NCI-H2227 (cell line): ENCODE measurements around the gene APBB3.

Source experiments
- DNase-seq: peaks from one replicate; lab custom pipeline; 2025; ENCODE audit not compliant: unreplicated experiment; lab: John Stamatoyannopoulos, UW

Gene APBB3

DNA sequence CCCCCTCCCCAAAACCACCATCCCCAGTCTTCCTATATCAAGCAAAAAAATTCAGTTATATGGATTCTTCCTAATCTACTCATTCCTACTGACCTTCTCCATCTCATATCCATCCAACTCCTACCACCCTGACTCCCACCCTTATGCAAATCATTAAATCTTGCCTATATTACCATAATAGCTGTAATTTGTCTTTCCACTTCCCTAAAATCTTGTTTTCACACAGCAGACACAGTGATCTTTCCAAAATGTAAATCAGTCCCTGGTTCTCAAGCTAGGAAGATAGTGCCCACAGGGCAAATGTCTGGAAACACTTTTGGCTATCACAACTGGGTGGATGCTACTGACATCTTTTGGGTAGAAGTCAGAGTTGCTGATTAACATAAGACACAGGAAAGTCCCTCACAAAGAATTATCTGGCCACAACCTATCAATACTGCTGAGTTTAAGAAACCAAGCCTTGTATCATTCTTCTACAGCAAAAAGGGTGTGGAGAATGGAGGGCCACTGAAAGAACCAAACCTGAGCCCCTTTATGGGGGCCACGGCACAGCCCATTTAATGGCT lies 8.6 kb downstream of the APBB3 start:
- no peak for DNase-seq

DNA sequence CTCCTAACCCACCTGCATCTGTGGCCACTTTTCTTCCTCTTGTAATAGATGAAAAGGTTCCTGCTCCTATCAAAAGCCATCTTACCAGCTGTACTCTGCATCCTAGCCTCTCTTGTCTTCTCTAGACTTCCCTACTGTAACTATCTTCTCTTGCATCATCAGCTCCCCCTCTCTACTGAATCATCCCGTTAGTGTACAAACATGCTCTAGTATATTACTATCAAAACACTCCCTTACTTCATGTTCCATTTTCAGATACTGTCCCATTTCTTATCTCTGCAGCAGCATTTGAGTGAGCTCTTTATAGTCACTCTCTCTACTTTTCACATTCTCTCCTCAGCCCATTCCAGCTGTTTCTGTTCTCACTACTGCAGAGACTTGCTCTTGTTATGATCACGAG lies 9.9 kb downstream of the APBB3 start:
- DNase-seq = no peak

DNA sequence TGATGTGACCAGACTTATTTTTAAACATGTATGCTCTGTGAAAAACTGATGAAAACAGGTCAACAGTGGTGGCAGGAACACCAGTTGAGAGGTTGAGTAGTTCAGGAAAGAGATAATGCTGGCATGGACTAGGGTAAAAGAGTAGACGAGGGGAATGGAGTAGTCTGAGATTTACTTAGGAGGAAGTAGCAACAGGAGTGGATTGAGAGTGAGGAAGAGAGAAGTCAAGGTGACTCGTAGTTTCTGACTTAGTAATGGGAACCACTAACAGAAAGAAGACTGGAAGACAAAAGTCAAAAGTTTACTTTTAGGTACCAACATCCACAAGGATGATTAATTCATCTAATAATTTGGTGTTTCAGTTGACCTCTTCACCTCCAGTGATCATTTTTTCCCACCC lies 10.7 kb downstream of the APBB3 start:
- DNase-seq = no peak

DNA sequence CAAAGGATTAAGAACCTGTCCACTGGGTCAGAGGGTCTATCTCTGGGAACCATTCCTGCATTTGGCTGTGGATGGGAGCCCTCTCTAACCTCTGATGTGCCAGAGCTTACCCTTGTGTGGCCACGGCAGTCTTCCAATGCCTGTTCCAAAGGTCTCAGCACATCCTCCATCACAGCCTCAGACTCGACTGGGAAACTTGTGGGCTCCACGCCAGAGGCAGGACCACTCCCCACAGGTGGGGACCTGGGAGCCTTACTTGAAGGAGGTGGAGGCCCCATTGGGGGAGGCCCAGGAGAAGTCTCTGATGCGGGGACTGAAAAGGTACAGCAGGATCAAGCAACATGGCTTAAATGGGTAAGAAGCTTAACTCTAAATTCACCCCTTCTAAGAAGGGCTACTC lies 12.5 kb downstream of the APBB3 start:
- no peak for DNase-seq

DNA sequence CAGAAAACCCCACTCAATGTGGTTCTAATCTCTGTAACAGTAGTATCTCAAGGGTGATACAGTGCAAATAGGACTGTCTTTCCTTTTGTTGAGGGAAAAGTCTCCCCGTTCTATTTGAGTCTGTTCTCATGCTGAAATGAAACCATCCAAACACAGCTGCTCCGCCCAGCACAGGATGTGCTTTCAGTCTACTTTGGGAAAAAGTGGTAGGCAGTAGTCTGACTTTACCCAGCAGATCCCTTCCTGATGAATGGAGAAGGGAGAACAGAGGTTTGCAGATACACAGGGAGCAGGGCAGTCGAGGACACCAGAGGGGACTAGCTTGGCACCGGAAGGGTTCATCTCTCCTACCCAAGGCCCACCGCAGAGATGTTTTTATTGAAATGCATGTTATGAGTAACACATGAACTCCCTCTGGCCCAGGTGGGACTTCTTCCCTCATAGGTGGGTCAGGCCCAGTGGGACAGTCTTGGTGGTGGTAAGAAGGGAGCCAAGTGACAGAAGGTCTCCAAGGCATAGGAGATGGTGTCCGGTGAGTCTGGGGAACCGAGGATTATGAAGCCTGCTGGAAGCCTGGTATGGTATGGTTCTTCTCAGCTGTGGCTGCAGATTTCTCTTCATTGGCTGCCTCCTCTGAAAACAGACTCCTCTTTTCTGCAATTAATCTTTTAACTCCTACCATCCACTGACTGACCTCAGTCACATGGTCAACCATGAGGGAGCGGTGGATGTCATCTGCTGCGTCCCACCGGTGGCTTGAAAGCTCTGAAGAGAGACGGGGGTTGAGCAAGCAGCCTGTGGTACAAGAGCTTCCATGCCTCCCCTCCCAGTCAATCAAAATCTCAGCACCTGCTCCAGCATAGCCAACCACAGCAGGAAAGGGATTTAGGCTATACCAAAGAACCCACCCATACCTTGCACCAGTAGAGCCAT lies 14.0 kb downstream of the APBB3 start:
- no peak for DNase-seq

DNA sequence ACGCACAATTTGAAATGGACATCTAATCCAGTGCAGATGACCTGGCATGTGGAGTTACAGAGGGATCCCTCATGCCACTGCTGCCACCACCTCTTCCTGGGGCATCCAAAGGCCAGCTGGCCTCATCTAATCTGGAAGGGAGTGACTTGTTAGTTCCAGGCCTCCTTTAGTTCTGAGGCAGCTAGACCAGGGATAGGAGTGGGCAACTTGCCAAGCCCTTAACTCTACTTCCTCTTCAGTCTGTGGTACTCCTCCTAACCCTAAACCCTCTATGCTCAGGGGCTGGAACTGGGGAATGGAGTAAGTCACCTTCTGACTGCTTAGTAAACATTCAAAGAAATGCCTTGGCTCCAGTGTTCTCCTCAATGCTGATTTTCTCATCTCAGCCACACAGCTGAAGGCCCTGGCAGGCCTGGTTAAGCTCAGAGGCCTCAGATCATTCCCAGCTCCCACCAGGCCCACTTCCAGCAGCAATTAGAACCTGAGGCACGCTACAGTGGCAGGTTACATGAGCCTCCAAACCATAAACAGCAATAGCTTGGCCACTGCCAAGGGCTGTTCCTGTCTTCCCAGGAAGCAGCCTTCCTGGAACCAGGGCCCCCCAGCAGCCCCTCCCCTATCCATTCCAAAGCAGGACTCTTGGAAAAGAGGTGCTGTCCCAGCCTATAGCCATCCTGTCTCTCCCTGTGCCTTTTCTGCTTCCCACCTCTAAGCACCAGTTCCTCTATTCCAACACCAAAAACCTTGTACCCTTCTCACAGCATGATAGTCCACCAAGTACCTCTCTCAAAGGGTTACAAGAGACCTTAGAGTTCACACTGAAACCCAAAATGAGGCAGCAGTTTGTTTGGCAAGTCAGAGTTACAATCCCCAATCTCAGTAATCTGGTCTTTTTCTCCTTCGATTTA lies 14.9 kb downstream of the APBB3 start:
- DNase-seq = no peak

DNA sequence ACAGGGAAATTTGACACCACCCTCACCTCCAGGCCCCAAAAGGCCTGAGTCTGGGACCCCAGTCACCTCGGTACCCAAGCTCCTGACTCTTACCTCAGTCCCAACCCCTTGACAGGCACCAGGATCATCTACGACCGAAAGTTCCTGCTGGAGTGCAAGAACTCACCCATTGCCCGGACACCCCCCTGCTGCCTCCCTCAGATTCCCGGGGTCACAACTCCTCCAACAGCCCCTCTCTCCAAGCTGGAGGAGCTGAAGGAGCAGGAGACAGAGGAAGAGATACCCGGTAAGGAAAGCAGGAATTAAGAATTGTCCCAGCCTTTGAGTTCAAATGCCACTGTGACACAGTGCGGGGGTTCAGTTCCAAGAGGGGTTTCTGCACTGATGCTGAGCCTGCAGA lies 15.6 kb downstream of the APBB3 start:
- DNase-seq = no peak

DNA sequence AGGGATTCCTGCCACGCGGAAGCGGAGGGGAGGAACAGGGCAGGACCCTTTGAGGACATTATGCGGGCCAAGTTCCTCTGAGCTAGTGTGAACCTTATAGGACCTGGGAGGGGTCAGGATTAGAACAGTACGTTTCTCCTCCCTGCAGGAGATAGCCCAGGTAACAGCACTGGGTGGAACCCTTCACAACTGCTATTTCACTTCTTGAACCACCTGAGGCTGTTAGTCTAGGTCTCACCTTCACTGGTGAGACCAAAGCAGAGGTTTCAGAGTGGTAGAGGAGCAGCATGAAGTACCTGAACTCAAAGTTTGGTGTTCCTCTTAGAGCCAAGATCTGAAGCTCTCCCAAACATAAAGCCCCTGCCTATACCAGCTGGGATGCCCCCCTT lies 16.1 kb downstream of the APBB3 start:
- no peak for DNase-seq

DNA sequence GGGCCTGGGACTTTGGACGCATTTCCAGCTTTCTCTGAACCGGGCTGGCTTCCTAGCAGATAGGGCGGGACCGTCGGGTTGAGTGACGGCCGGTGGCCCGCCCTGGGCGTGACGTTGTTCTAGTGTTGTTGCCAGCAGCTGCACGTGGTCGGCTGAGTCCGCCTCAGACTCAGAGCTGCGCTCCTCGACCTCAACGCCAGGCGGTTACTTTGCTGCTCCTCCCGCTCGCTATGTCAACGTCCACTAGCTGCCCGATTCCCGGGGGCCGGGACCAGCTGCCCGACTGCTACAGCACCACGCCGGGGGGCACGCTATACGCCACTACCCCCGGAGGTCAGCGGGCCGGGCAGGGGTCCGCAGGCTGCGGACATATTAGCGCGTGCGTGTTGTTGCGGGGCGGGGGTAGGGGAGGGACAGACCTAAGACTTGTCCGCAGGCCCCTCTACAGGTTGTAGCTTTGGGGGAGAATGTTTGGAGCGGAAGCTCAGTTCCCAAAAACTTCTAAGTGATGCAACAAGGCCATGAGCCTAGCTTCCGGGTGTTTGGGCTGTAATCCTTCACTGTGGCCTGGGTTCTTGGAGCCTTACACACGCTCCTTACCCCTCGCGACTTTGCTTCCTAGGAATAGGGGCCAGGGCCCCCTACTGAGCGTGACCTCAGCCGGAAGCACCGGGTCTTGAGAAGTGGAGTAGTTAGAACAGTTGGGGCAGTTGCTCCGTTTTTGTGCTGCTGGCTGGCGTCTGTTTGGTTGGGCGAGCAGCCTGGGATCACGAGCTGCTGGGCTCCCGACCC lies 16.7 kb downstream of the APBB3 start, which contains the start of gene EIF4EBP3:
EIF4EBP3 (plus strand) TSS at position 155 of the 792 bp plus-strand sequence; CDS start at position 231, 76 bp downstream.
- DNase-seq = peak; percentile 90

DNA sequence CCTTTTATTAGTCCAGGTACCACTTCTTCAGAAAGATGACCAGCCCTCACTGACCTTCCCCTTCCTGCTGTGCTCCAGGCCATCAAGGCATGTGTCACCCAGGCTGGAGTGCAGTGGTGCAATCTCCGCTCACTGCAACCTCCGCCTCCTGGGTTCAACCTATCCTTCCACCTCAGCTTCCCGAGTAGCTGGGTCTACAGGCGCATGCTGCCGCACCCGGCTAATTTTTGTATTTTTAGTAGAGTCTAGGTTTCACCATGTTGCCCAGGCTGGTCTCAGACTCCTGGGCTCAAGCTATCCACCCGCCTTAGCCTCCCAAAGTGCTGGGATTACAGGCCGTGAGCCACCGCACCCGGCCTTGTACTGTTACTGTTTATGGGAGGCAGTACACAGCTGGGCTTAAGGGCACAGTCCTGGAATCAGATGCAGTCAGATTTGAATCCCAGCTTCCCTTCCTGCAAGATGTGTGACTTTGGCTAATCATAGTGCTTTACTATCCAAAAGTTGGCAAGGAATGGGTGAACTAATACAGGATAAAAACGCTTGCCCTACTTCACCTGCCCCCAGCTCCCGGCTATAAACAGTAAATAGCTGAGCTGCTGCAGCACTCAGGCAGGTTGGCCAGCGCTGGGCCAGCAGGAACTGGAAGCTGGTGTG lies 17.4 kb downstream of the APBB3 start:
- no peak for DNase-seq

DNA sequence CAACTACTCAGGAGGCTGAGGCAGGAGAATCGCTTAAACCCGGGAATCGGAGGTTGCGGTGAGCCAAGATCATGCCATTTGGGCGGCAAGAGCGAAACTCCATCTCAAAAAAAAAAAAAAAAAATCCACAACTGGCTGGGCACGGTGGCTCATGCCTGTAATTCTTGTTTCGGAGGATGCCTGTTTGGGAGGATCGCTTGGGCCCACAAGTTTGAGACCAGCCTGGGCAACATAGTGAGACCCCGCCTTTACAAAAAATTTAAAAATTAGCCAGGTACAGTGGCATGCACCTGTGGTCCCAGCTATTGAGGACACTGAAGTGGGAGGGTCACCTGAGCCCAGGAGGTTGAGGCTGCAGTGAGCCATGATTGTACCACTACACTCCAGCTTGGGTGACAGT lies 18.8 kb downstream of the APBB3 start:
- DNase-seq = no peak

DNA sequence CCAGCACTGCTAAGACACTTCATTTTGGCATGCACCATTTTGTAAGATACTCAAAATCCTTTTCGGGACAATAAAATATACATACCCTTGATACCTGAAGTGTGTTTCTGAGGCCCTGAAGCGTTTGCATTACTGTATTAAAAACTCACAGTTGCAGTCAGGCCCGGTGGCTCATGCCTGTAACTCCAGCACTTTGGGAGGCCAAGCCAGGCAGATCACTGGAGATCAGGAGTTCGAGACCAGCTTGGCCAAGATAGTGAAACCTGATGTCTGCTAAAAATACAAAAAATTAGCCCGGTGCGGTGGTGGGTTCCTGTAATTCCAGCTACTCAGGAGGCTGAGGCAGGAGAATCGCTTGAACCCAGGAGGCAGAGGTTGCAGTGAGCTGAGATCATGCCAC lies 19.4 kb downstream of the APBB3 start:
- DNase-seq = no peak

DNA sequence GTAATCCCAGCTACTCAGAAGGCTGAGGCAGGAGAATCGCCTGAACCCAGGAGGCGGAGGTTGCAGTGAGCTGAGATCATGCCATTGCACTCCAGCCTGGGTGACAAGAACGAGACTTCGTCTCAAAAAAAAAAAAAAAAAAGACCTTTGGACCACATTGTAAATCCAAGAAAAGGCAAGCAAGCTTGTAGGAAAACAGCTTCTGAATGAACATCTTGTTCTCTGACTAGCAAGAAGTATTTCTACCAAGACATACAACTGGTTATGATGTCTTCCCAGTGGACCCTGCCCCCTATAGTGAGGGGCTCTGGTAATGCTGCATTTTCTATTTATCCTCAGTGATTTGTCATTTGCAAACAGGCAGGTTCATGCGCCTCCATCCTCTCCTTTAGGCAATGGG lies 21.4 kb downstream of the APBB3 start:
- DNase-seq = no peak

DNA sequence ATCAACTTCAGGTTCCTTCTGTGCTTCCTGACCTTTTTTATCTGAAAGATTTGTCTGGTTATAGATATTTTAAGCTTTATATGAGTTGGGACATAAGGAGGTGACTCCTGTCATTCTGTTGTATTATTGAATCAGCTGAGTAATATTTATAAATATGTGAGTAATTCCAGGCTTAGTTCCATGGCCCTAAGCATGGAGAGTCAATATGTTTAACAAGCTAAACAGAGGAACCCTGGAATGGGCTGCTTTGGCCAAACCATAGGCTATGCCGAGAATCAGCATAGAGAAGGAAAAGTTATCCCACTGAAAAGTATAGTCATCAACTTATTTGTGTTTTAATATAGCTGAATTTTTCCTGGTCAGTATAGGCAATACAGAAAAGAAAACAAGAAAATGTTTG lies 24.2 kb downstream of the APBB3 start:
- DNase-seq = no peak

DNA sequence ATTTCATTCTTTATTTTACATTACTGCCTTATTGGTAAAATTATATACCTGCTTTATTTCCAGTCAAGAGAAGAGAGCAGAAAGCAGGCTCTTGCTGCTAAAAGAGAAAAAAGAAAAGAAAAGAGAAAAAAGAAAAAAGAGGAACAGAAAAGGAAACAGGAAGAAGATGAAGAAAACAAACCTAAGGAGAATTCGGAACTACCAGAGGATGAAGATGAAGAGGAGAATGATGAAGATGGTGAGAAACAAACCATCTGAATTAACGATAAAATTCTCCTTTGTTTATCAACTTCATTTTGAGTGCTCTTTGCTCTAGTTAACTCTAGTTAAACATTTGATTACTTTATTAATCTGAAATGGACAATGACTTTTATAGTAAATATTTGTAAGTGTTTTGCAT lies 40.4 kb downstream of the APBB3 start:
- no peak for DNase-seq

DNA sequence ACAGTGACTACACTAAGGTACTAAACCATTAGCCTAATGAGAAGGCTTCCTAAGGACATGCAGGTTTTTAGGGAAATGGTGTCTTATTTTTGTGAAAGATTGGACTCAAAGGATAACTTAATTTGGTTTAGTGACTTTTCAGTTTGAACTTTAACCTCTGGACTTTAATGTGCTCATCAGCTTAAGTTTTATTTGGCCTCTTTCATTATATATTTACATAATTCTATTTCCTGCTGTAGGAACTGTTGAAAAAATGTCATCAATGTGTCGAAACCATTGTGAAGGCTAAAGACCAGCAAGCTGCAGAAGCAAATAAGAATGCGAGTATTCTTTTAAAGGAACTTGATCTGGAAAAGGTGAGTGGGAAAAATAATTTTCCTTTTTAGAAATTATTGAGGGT lies 51.3 kb downstream of the APBB3 start:
- no peak for DNase-seq

DNA sequence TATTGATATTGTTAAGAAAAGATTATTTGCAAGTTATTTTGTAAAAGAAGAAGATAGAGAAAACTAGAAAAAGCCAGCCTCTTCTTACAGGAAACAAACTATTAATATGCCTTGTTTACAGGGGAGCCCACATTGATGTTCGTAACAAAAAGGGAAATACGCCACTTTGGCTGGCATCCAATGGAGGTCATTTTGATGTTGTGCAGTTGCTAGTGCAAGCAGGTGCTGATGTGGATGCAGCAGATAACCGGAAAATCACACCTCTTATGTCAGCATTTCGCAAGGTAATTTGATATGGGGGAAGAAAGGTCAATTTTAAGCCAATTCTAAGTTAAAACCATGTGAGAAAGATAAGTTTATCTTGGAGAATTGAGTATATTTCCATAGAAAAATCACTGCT lies 54.5 kb downstream of the APBB3 start:
- no peak for DNase-seq
